Glutamatergic neuron (in vitro differentiated cells): ENCODE data around the gene CTCF. TPM values are rescaled to one million over a fixed set of nuclear protein-coding genes. Genes with fewer than 3 reads are reported as not detected.

ENCODE experiments used
- DNase-seq: peaks from one replicate; pipeline ENCODE4 v3.0.0; 2022
- H3K27ac Mint-ChIP-seq: one replicate; pipeline ENCODE4 v1.8.0; 2020; ENCODE audit warnings: mild to moderate bottlenecking, mixed read lengths, inconsistent platforms; ENCODE audit not compliant: unreplicated experiment
- H3K27me3 Mint-ChIP-seq: one replicate; pipeline ENCODE4 v1.8.0; 2020; ENCODE audit warnings: mild to moderate bottlenecking, moderate library complexity, mixed read lengths, inconsistent platforms; ENCODE audit not compliant: unreplicated experiment
- H3K36me3 Mint-ChIP-seq: one replicate; pipeline ENCODE4 v1.8.0; 2020; ENCODE audit warnings: mild to moderate bottlenecking, mixed read lengths, inconsistent platforms; ENCODE audit not compliant: unreplicated experiment
- H3K4me1 Mint-ChIP-seq: one replicate; pipeline ENCODE4 v1.8.0; 2020; ENCODE audit warnings: mild to moderate bottlenecking, low read depth, mixed read lengths, inconsistent platforms; ENCODE audit not compliant: unreplicated experiment
- H3K4me3 Mint-ChIP-seq: one replicate; pipeline ENCODE4 v1.8.0; 2020; ENCODE audit warnings: mild to moderate bottlenecking, mixed read lengths, inconsistent platforms; ENCODE audit not compliant: unreplicated experiment
- H3K9me3 Mint-ChIP-seq: one replicate; pipeline ENCODE4 v1.8.0; 2020; ENCODE audit warnings: mild to moderate bottlenecking, moderate library complexity, mixed read lengths, inconsistent platforms; ENCODE audit not compliant: unreplicated experiment
- CTCF ChIP-seq: fragments of 200-600 bp; sonication (generic); IDR thresholded peaks from one replicate; pipeline ENCODE4 v1.5.0; 2021; ENCODE audit not compliant: partially characterized antibody, unreplicated experiment
- total RNA-seq: library from RNA; stranded (reverse); fragmentation: NEBNext Ultra II Directional; extraction: Animal tissue kit (Norgen Biotek cat#: 25700); gene quantifications from one replicate; pipeline ENCODE4 v1.2.1, GENCODE V29; 2021; ENCODE audit not compliant: unreplicated experiment

The CTCF gene
- total RNA-seq, 1 donor from 2014 or later, result 42.8 TPM

- Mint-ChIP-seq H3K4me1 (no peaks in the 10 kb centered on the region), H3K4me3 (no peak overlapping the region), H3K36me3 (no peaks in the 10 kb centered on the region), H3K9me3 (peaks cover 3% of the 10 kb centered on the region), H3K27me3 (peaks cover 2% of the 10 kb centered on the region), H3K27ac (no peak overlapping the region)
- TF ChIP-seq CTCF, result no peak
- DNase-seq, result no peak
Observed at GRCh38 chr16:67636713-67637112, 74.4 kb downstream of the CTCF start.

- peaks cover 2% of the 10 kb centered on the region for H3K27me3 Mint-ChIP-seq
- TF ChIP-seq CTCF, result no peak
- H3K36me3 Mint-ChIP-seq, result no peaks in the 10 kb centered on the region
Observed at GRCh38 chr16:67637625-67638024, 75.3 kb downstream of the CTCF start.

GRCh38 chr16:67641779-67642708 lies 79.7 kb downstream of the CTCF start:
- Mint-ChIP-seq H3K27ac (no peak overlapping the region), H3K9me3 (peaks cover 6% of the 10 kb centered on the region), H3K36me3 (no peaks in the 10 kb centered on the region), H3K4me1 (no peaks in the 10 kb centered on the region), H3K4me3 (no peak overlapping the region), H3K27me3 (peaks cover 7% of the 10 kb centered on the region)
- no peak for TF ChIP-seq CTCF
- DNase-seq, result no peak

More at GRCh38 chr16:67637625-67638024, 75.3 kb downstream of the CTCF start:
- DNase-seq, result no peak
- Mint-ChIP-seq H3K27ac (no peak overlapping the region), H3K4me1 (no peaks in the 10 kb centered on the region), H3K9me3 (peaks cover 3% of the 10 kb centered on the region), H3K4me3 (no peak overlapping the region)

GRCh38 chr16:67644038-67644437 lies 81.7 kb downstream of the CTCF start:
- no peak overlapping the region for H3K27ac Mint-ChIP-seq
- no peaks in the 10 kb centered on the region for H3K4me1 Mint-ChIP-seq
- peaks cover 6% of the 10 kb centered on the region for H3K9me3 Mint-ChIP-seq
- TF ChIP-seq CTCF, result no peak
- no peaks in the 10 kb centered on the region for H3K36me3 Mint-ChIP-seq
- H3K27me3 Mint-ChIP-seq, result peaks cover 7% of the 10 kb centered on the region
- DNase-seq, result no peak
- H3K4me3 Mint-ChIP-seq, result peak overlapping the region; percentile 15
